Kidney capillary endothelial cell (primary cell): ENCODE results near the gene OXSM.

Experiments used
- DNase-seq: peaks from one replicate; pipeline ENCODE4 v3.0.0-alpha.2; 2018; ENCODE audit warnings: low spot score

The OXSM gene

DNA sequence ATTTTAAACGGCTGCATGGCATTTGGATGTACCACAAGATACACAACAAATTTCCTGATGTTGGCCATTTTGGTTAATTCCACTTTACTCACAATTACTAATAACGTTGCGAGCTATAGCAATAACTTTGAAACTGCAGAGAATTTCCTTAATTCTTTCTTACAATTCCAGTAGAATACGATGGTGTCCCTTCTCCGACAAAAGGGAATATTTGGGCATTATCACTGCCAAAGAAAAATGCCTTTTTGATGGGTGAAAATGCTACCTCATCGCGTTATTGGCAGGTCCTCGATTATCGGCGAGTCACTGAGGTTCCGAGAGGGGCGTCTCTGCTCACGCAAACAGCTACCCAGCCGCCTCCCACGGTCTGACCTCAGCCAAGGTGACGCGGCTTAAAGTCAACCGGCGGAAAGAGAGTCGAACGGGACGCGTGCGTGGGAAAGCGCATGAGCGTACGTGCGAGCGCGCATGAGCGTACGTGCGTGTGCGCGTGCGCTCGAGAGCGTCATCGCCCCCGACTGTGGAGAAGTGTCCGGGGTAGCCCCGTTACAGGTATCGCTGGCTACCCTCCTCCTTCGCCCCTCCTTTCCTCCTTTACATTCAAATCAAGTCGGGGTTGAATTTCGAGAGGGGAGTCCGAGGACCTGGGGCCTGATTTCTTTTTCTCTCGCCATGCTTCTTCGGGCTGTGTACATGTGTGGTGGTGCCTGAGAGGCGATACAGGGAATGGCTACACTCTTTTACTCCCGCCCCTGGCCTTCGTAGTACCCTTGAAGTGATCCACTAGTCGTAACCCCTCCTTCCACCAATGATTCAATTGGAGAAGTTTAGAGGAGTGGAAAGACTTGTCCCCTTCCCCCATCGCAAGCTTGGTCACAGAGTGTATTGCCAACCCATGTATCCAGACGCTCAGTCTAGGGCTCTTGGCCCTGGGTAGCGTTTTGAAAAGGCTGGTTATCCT lies at the start of gene OXSM:
Gene OXSM, plus strand, starts transcription at position 495 of the 961 bp plus-strand sequence. CDS start 931 bp downstream, outside the sequence.
- peak; percentile 84 for DNase-seq

DNA sequence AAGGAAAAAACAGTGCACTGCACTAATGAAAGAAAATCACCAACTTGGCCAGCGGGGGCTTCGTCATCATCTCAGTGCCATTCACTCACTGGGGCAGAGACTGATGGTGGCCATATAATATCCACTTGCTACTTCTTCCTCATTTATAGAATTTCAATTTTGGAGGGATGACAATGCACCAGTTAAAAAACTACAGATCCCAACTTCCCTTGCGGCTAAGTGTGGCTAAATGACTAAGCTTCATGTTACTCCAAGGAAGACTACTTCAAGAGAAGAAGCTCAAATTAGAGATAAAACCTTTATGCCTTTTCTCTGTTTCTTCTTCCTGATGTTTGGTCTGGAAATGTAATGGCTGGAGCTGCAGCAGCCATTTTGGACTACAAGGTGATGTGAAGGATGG lies 45.4 kb upstream of the OXSM start:
- DNase-seq, result no peak

DNA sequence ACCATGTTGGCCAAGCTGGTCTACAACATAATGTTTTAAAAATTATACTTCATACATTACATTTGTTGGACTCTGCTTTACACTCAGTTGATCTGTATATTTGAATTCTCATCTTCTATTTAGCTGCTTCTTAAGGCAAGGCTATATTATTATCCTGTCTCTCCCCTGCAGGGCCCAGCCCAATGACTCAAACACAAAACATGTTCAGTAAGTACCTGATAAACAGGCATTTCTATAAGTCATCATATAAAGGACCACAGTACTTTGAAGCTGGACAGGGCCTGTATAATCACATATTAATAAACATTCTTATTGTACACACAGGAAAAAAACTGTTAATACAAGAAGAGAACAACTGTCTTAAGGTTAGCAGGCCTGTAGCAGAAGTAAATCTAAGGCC lies 42.9 kb upstream of the OXSM start:
- DNase-seq, result no peak

GRCh38 chr3:25748189-25748588 lies 41.7 kb upstream of the OXSM start:
- DNase-seq, result no peak

GRCh38 chr3:25749031-25749581 lies 40.8 kb upstream of the OXSM start:
- DNase-seq, result no peak

DNA sequence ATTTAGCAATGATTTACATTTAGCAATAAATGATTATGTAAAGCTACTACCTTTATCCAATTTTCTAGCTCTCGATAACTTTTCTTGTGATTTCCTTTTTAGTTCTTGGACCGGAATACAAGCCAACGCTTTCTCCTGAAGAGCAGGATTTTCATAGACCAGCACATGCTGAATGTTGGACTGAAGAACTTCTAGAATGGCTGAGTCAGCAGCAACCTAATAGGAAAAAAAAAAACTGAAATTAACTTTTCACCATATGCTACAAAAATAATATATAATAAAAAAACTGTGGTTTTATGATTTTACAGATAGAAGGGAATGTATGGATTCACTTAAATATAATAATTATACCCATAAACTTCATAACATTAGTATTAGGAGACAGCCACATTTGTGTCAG lies 38.8 kb upstream of the OXSM start:
- DNase-seq, result no peak

GRCh38 chr3:25751725-25752124 lies 38.2 kb upstream of the OXSM start:
- DNase-seq, result no peak

DNA sequence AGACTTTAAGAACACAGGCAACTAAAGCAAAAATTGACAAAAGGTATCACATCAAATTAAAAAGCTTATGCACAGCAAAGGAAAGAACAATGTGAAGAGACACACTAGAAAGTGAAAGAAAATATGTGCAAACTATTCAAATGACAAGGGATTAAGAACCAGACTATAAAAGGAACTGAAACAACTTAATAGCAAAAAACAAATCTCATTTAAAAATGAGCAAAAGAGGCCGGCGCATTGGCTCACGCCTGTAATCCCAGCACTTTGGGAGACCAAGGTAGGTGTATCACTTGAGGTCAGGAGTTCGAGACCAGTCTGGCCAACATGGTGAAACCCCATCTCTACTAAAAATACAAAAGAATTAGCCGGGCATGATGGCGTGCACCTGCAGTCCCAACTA lies 21.0 kb upstream of the OXSM start:
- no peak for DNase-seq

DNA sequence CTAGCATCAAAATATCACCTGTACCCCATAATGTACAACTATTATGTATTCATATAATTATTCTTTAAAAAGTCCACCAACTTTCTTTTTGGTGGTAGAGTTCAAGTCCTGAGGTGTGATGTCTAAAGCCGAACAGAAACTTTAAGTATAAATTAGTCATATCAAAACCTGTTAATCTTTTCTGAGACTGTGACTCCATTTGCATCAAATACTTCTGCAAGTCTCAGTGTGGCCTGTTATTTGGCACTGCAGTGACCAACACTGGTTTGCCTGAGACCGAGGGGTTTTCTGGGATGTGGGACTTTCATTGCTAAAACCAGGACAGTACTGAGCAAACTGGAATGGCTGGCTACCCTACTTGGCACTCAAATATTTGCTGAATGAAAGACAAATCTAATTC lies 14.0 kb upstream of the OXSM start:
- no peak for DNase-seq

DNA sequence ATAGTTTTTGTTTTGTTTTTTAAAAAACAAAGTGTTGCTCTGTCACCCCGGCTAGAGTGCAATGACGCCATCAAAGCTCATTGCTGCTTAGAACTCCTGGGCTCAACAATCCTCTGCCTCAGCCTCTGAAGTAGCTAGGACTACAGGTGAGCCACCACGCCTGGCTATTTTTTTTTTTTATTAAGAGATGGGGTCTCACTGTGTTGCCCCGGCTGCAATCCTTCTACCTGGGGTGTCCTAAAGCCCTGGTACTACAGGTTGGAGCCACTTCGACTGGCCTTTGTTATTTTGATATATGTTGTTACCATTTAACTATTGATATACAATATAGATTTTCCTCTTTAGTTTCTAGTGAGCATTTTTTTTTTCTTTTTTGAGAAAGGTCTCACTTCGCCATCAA lies 9.3 kb upstream of the OXSM start:
- DNase-seq, result no peak

GRCh38 chr3:25781145-25781757 lies 8.6 kb upstream of the OXSM start:
- DNase-seq, result no peak

- DNase-seq, result no peak
Measured at GRCh38 chr3:25781758-25782594, 7.9 kb upstream of the OXSM start.

DNA sequence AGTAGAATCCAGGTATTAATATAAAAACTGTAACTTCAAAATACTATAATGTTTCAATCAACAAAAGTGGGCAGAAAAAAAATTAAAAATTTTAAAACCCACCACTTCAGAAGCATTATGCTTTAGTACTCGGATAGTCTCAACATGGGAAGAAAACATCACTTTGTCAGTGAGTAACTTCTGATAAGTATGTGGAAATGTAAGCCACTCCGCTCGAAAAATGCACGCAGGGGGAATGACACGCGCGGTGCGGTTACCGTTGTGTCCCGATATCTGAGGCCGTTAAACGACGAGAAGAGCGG lies 7.3 kb upstream of the OXSM start:
- DNase-seq, result no peak

GRCh38 chr3:25782938-25783660 lies 6.8 kb upstream of the OXSM start, which contains the start of gene NGLY1:
Gene NGLY1 (minus strand): TSS chr3:25783443. CDS start chr3:25783390, 53 bp downstream.
- peak; percentile 69 for DNase-seq

GRCh38 chr3:25783661-25784512 lies 6.0 kb upstream of the OXSM start:
- peak; percentile 7 for DNase-seq

DNA sequence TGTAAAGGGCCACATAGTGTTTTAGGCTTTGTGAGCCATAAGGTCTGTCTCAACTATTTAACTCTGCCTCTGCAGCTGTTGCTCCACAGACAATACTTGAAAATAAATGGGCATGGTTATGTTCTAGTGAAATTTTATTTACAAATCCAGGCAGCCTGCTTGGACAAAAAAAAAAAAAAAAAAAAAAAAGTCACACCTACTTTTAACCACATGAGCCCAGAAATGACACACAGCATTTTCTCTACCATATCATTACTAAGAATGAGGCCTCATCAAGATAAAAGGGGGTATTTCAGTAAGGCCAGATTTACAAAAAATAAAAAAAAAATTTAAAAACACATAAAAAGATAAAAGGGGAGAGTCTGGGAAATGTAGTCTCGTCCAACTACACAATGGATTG lies 4.9 kb upstream of the OXSM start:
- DNase-seq, result no peak

GRCh38 chr3:25785826-25786225 lies 4.1 kb upstream of the OXSM start:
- no peak for DNase-seq

DNA sequence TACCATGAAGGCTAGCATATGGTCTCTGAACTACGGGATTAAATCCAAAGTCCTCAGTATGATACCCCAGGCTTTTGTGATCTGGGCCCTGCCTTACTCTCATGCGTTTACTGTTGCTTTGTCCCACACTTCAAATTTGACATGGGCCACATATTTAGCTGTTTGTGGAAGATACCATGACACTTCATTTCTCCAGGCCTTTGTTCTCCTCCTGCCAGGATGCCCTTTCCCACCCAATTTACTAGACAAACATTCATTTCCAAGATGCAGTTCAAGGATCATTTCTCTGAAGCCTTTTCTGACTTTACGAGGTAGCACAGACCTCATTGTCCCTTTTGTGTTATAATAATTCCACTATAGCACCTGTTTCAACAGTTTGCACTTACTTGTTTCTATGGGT lies 2.2 kb upstream of the OXSM start:
- DNase-seq, result no peak

- no peak for DNase-seq
Measured at GRCh38 chr3:25789209-25789595, 688 bp upstream of the OXSM start.

DNA sequence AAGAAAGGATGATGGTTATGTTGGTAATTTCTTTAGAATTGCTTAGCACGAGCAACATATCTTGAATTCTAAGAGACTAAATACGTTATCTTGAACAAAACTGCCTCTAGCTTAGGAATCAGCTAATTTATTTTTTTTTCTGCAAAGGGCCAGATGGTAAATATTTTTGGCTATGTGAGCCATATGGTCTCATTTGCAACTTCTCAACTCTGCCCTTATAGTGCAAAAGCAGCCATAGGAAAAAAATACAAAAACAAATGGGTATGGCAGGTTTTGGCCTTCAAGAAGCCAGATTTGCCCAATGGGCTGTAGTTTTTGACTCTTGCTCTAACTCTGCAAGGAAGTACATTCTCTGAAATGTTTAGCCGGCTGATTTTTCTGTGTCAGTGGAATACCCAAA lies 11.9 kb downstream of the OXSM start:
- no peak for DNase-seq

DNA sequence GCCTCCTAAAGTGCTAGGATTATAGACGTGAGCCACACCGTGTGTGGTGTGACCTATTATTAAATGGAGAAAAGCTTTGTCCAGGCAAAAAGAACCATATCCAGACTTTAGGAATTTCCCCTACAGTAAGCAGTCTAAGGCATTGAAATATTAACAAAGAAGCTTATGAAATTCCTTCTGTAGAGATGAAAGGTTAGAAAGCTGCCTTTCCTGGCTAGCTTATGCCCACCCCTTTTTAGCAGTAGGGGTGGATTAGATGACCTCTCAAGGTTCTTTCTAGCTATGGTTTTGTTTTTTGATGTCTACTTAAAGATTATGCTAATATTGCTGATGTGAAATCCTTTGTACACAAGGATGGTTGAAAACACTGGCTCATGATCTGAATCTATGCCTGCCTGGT lies 13.9 kb downstream of the OXSM start:
- DNase-seq, result no peak
